ENCODE data around the gene TUBB4A.

The TUBB4A gene

DNA sequence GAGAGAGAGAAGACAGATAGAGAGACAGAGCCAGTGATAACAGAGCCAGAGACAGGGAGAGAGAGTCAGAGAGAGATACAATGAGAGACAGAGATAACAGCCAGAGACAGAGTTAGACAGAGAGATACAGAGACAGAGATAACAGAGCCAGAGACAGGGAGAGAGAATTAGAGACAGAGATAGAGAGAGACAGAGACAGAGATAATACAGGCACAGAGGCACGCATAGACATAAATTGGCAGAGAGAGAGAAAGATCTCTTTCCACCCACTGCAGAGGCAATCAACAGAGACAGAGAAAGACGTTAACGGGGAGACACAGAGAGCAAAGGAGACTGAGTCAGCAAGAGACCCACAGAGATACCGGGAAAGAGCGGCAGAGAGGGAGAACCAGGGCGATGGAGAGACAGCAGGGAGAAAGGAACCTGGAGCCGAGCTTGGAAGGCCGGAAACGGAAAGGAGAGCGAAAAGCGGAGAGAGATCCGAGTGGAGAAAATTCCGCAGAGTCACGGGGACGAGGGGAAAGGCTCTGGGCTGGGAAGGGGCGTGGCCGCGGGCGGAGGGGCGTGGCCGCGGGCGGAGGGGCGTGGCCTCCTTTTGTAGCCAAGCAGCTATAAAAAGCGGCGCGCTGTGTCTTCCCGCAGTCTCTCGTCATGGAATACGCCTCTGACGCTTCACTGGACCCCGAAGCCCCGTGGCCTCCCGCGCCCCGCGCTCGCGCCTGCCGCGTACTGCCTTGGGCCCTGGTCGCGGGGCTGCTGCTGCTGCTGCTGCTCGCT lies 28.5 kb upstream of the TUBB4A start, which contains the start of gene TNFSF9:
TSS of gene TNFSF9 (plus strand) at position 641 of the 777 bp plus-strand sequence. CDS start at position 652, 11 bp downstream.
- DNase-seq (ENCODE audit: low read depth): peak; percentile 83
- peak within 1 kb of the TSS; percentile 75 for H3K4me3 ChIP-seq (ENCODE audit: low read depth, low read length)
- TF ChIP-seq, protein P1, sequence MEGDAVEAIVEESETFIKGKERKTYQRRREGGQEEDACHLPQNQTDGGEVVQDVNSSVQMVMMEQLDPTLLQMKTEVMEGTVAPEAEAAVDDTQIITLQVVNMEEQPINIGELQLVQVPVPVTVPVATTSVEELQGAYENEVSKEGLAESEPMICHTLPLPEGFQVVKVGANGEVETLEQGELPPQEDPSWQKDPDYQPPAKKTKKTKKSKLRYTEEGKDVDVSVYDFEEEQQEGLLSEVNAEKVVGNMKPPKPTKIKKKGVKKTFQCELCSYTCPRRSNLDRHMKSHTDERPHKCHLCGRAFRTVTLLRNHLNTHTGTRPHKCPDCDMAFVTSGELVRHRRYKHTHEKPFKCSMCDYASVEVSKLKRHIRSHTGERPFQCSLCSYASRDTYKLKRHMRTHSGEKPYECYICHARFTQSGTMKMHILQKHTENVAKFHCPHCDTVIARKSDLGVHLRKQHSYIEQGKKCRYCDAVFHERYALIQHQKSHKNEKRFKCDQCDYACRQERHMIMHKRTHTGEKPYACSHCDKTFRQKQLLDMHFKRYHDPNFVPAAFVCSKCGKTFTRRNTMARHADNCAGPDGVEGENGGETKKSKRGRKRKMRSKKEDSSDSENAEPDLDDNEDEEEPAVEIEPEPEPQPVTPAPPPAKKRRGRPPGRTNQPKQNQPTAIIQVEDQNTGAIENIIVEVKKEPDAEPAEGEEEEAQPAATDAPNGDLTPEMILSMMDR (conservative IDR thresholded peaks at IDR 0.05; ENCODE audit: low read depth, low read length): no peak

DNA sequence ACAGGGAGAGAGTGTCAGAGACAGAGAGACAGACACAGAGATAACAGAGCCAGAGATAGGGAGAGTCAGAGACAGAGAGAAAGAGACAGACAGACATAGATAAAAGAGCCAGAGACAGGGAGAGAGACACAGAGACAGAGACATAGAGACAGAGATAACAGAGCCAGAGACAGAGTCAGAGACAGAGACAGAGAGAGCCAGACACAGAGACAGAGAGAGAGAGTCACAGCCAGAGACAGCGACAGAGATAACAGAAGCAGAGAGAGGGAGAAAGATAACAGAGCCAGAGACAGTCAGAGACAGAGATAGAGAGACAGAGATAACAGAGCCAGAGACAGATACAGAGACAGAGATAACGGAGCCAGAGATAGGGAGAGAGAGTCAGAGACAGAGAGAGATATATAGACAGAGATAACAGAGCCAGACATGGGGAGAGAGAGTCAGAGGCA lies 27.9 kb upstream of the TUBB4A start:
- H3K4me3 ChIP-seq (ENCODE audit: low read depth, low read length): peak overlapping the region; percentile 75
- no peak for DNase-seq (ENCODE audit: low read depth)
- TF ChIP-seq, protein P1 (conservative IDR thresholded peaks at IDR 0.05; ENCODE audit: low read depth, low read length): no peak

DNA sequence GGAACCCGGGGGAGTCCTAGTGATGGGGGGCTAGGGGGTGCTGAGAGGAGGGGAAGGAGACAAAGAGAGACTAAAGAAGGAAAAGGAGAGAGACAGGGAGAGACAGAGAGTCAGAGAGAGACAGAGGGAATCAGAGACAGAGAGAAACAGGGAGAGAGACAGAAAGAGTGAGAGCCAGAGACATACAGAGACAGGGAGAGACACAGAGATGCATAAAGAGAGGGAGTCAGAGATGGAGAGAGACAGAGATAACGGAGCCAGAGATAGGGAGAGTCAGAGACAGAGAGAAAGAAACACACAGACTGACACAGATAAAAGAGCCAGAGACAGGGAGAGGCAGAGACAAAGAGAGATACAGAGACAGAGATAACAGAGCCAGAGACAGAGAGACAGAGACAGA lies 27.2 kb upstream of the TUBB4A start:
- no peak for DNase-seq (ENCODE audit: low read depth)
- H3K4me3 ChIP-seq (ENCODE audit: low read depth, low read length): no peak overlapping the region
- TF ChIP-seq, protein P1 (conservative IDR thresholded peaks at IDR 0.05; ENCODE audit: low read depth, low read length): no peak

- TF ChIP-seq, protein P1 (conservative IDR thresholded peaks at IDR 0.05; ENCODE audit: low read depth, low read length): no peak
- no peak for DNase-seq (ENCODE audit: low read depth)
- H3K4me3 ChIP-seq (ENCODE audit: low read depth, low read length): no peak overlapping the region
These were observed 26.5 kb upstream of the TUBB4A start for GRCh38 chr19:6528544-6529121.

GRCh38 chr19:6527893-6528543 lies 25.9 kb upstream of the TUBB4A start:
- no peak overlapping the region for H3K4me3 ChIP-seq (ENCODE audit: low read depth, low read length)
- DNase-seq (ENCODE audit: low read depth): no peak
- TF ChIP-seq, protein P1 (conservative IDR thresholded peaks at IDR 0.05; ENCODE audit: low read depth, low read length): no peak

DNA sequence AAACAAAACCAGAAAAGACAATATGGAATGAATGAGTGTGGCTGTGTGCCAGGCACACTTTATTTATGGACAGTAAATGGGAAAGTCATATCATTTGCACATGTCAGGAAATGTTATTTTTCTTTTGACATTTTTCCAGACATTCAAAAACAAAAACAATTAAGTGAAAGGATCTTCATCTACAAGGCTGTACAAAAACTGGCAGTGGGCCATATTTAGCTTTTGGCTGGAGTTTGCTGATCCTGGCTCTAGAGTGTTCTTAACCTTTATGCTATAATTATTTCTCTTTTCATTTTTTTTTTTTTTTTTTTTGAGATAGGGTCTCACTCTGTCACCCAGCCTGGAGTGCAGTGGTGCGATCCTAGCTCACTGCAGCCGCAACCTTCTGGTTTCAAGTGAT lies 22.2 kb upstream of the TUBB4A start:
- no peak for DNase-seq (ENCODE audit: low read depth)
- no peak overlapping the region for H3K4me3 ChIP-seq (ENCODE audit: low read depth, low read length)
- TF ChIP-seq, protein P1 (conservative IDR thresholded peaks at IDR 0.05; ENCODE audit: low read depth, low read length): no peak

Measured in choroid plexus epithelial cell (primary cell).